ENCODE data around the gene ERBB4. TPM values are rescaled to one million over a fixed set of nuclear protein-coding genes. Genes with fewer than 3 reads are reported as not detected.
"Not testable (repeated sequence)": the region's sequence is repeated elsewhere in the genome, so short reads cannot be mapped to it uniquely, and the experiment has no call there.

ERBB4 gene
- total RNA-seq, 1 donor from 2014 or later, result 0.36 TPM

DNA sequence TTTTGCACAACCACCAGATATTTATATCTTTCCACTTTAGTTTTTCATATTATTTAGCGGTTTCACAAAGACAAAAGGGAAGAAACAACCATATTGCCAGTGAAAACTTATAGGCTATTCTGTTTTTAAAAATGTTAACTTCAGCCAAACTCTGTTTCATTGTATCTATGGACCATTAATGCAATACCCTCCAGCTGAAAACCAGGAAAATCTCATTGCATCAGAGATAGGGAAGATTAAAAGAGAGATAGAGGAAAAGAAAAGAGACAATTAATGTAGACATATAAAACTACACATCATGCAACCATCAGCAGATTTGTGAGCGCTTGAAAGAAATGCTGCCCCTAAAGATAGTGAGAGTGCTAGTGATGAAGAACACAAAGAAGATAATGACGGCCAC is 970.2 kb downstream of the ERBB4 start:
- Mint-ChIP-seq H3K27me3 (ENCODE audit: unreplicated experiment) (no peaks in the 10 kb centered on the region), H3K4me3 (ENCODE audit: unreplicated experiment) (no peak overlapping the region), H3K36me3 (ENCODE audit: low read depth, unreplicated experiment) (no peaks in the 10 kb centered on the region), H3K27ac (ENCODE audit: unreplicated experiment) (no peak overlapping the region), H3K4me1 (ENCODE audit: unreplicated experiment) (no peaks in the 10 kb centered on the region), H3K9me3 (ENCODE audit: unreplicated experiment) (no peaks in the 10 kb centered on the region)
- no peak for DNase-seq (ENCODE audit: low spot score)
- TF ChIP-seq, protein P1, sequence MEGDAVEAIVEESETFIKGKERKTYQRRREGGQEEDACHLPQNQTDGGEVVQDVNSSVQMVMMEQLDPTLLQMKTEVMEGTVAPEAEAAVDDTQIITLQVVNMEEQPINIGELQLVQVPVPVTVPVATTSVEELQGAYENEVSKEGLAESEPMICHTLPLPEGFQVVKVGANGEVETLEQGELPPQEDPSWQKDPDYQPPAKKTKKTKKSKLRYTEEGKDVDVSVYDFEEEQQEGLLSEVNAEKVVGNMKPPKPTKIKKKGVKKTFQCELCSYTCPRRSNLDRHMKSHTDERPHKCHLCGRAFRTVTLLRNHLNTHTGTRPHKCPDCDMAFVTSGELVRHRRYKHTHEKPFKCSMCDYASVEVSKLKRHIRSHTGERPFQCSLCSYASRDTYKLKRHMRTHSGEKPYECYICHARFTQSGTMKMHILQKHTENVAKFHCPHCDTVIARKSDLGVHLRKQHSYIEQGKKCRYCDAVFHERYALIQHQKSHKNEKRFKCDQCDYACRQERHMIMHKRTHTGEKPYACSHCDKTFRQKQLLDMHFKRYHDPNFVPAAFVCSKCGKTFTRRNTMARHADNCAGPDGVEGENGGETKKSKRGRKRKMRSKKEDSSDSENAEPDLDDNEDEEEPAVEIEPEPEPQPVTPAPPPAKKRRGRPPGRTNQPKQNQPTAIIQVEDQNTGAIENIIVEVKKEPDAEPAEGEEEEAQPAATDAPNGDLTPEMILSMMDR (IDR thresholded peaks at IDR 0.05; ENCODE audit: unreplicated experiment), result no peak

DNA sequence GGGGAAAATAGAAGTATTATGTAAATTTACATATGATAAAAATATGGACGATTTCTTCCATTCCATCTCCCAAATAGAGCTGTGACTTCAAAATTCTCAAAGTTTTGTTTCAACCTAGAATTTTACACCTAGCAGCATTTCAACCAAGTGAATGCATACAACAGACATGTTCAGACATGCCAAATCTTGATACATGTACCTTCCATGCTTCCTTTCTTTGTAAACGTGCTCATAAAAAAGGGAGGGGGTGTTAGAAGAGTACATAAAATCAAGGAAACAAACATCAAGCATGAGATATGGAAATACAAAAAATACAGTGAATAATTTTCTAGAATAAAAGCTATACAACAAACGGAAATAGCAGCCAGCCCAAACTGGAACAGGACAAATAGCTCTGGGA is 974.2 kb downstream of the ERBB4 start:
- TF ChIP-seq, protein P1 (IDR thresholded peaks at IDR 0.05; ENCODE audit: unreplicated experiment), result no peak
- H3K9me3 Mint-ChIP-seq (ENCODE audit: unreplicated experiment), result no peaks in the 10 kb centered on the region
- DNase-seq (ENCODE audit: low spot score), result no peak
- no peak overlapping the region for H3K4me3 Mint-ChIP-seq (ENCODE audit: unreplicated experiment)
- no peak overlapping the region for H3K27ac Mint-ChIP-seq (ENCODE audit: unreplicated experiment)
- no peaks in the 10 kb centered on the region for H3K36me3 Mint-ChIP-seq (ENCODE audit: low read depth, unreplicated experiment)
- no peaks in the 10 kb centered on the region for H3K4me1 Mint-ChIP-seq (ENCODE audit: unreplicated experiment)
- H3K27me3 Mint-ChIP-seq (ENCODE audit: unreplicated experiment), result no peaks in the 10 kb centered on the region

DNA sequence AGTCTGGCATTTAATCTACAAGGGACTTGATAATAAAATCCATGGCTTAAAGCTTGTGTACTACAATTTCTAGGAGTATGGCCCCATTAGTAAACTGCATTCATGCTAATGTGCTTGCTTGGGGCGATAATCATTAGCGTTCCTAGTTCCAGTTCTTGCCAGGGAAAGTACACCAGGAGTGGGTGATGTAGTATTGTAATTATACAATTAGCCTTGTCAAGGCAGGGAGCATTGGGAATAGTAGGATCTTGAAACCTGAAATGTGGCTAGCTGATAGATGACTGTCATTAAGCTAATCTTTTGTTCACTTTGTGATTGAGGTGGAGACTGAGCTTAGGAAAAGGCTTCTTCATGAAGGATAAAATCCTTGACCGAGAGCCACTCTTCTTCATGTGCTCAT is 993.0 kb downstream of the ERBB4 start:
- no peak overlapping the region for H3K4me3 Mint-ChIP-seq (ENCODE audit: unreplicated experiment)
- no peaks in the 10 kb centered on the region for H3K9me3 Mint-ChIP-seq (ENCODE audit: unreplicated experiment)
- no peaks in the 10 kb centered on the region for H3K36me3 Mint-ChIP-seq (ENCODE audit: low read depth, unreplicated experiment)
- H3K27me3 Mint-ChIP-seq (ENCODE audit: unreplicated experiment), result peaks cover 1% of the 10 kb centered on the region
- no peak for DNase-seq (ENCODE audit: low spot score)
- TF ChIP-seq, protein P1 (IDR thresholded peaks at IDR 0.05; ENCODE audit: unreplicated experiment), result no peak
- no peak overlapping the region for H3K27ac Mint-ChIP-seq (ENCODE audit: unreplicated experiment)
- no peaks in the 10 kb centered on the region for H3K4me1 Mint-ChIP-seq (ENCODE audit: unreplicated experiment)

DNA sequence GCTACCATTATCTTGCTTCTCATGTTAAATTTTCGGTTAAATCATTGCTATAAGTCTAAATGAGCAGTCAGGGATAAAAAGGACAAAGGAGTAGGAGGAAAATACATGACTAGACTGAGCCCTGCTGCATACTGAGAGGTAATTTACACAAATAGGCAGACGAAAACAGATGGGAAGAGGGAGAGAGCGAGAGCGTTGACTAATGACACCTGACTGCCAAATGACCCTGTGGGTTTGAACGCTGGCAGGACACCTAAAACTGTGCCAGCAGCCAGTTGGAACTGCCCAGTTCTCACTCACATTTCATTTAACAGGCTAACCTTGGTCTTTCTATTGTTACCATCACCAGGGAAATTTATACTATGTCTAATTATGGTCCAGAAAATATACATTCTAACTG is 1004.0 kb downstream of the ERBB4 start:
- TF ChIP-seq, protein P1 (IDR thresholded peaks at IDR 0.05; ENCODE audit: unreplicated experiment), result no peak
- H3K9me3 Mint-ChIP-seq (ENCODE audit: unreplicated experiment), result no peaks in the 10 kb centered on the region

DNA sequence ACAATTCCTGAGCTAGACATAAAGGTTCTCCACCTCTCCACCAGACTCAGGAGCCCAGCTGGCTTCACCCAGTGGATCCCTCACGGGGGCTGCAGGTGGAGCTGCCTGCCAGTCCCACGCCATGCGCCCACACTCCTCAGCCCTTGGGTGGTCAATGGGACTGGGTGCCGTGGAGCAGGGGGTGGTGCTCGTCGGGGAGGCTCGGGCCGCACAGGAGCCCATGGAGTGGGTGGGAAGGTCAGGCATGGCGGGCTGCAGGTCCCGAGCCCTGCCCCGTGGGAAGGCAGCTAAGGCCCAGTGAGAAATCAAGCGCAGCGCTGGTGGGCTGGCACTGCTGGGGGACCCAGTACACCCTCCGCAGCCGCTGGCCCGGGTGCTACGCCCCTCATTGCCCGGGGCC is 1014.4 kb downstream of the ERBB4 start:
- H3K36me3 Mint-ChIP-seq (ENCODE audit: low read depth, unreplicated experiment); H3K27me3 Mint-ChIP-seq (ENCODE audit: unreplicated experiment); H3K4me3 Mint-ChIP-seq (ENCODE audit: unreplicated experiment); DNase-seq (ENCODE audit: low spot score); H3K4me1 Mint-ChIP-seq (ENCODE audit: unreplicated experiment); H3K9me3 Mint-ChIP-seq (ENCODE audit: unreplicated experiment); H3K27ac Mint-ChIP-seq (ENCODE audit: unreplicated experiment): not testable (repeated sequence)

More for the DNA sequence above, 1004.0 kb downstream of the ERBB4 start:
- H3K27me3 Mint-ChIP-seq (ENCODE audit: unreplicated experiment), result no peaks in the 10 kb centered on the region
- no peak overlapping the region for H3K4me3 Mint-ChIP-seq (ENCODE audit: unreplicated experiment)
- DNase-seq (ENCODE audit: low spot score), result no peak
- no peaks in the 10 kb centered on the region for H3K36me3 Mint-ChIP-seq (ENCODE audit: low read depth, unreplicated experiment)
- H3K4me1 Mint-ChIP-seq (ENCODE audit: unreplicated experiment), result no peaks in the 10 kb centered on the region
- H3K27ac Mint-ChIP-seq (ENCODE audit: unreplicated experiment), result no peak overlapping the region

DNA sequence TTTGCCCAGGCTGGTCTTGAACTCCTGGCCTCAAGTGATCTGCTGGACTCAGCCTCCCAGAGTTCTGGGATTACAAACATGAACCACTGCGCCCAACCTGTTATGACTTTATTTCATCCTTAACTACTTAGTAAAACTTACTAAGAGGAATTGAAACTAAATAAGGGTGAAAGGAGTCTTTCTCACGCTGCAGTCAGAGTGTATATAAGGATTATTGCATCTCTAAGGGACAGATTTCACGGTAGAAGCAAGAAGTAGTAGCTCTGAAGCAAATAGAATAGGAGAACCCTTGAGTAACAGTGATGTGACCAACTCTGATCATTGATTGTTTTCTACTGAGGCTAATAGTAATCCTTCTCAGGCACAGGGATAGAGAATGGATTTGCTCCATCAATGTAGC is 1022.1 kb downstream of the ERBB4 start:
- Mint-ChIP-seq H3K4me3 (ENCODE audit: unreplicated experiment) (no peak overlapping the region), H3K9me3 (ENCODE audit: unreplicated experiment) (no peaks in the 10 kb centered on the region), H3K36me3 (ENCODE audit: low read depth, unreplicated experiment) (no peaks in the 10 kb centered on the region), H3K27me3 (ENCODE audit: unreplicated experiment) (no peaks in the 10 kb centered on the region), H3K4me1 (ENCODE audit: unreplicated experiment) (no peaks in the 10 kb centered on the region), H3K27ac (ENCODE audit: unreplicated experiment) (no peak overlapping the region)
- TF ChIP-seq, protein P1 (IDR thresholded peaks at IDR 0.05; ENCODE audit: unreplicated experiment), result no peak
- no peak for DNase-seq (ENCODE audit: low spot score)
